Mucosa of stomach (tissue), 1 donor: ENCODE results near the gene HTR7.
"Not testable (repeated sequence)": the region's sequence is repeated elsewhere in the genome, so short reads cannot be mapped to it uniquely, and the experiment has no call there.

Source experiments
- H3K27me3 ChIP-seq: one replicate; pipeline ENCODE4 v1.7.0; 2013; ENCODE audit warnings: mild to moderate bottlenecking, low read length; ENCODE audit not compliant: control insufficient read depth, insufficient read depth
- H3K36me3 ChIP-seq: one replicate; pipeline ENCODE4 v1.7.0; 2013; ENCODE audit warnings: low read length; ENCODE audit not compliant: control insufficient read depth, insufficient read depth
- H3K4me1 ChIP-seq: one replicate; pipeline ENCODE4 v1.7.0; 2013; ENCODE audit warnings: mild to moderate bottlenecking, low read length; ENCODE audit not compliant: control insufficient read depth, insufficient read depth
- H3K4me3 ChIP-seq: one replicate; pipeline ENCODE4 v1.7.0; 2013; ENCODE audit warnings: low read length
- H3K9ac ChIP-seq: one replicate; pipeline ENCODE4 v1.7.0; 2013; ENCODE audit warnings: mild to moderate bottlenecking, low read length, moderate library complexity
- H3K9me3 ChIP-seq: one replicate; pipeline ENCODE4 v1.7.0; 2013; ENCODE audit warnings: mild to moderate bottlenecking, low read length, moderate library complexity; ENCODE audit not compliant: control insufficient read depth
- donor health status: Pancreatic carcinoma.

HTR7 gene

GRCh38 chr10:90857635-90858460, at the start of gene HTR7:
HTR7 (minus strand) TSS chr10:90858039; CDS start chr10:90857671, 368 bp downstream.
- Histone ChIP-seq H3K4me1 (peaks cover 13% of the 10 kb centered on the region), H3K4me3 (peak within 1 kb of the TSS; percentile 41), H3K9ac (peak within 1 kb of the TSS; percentile 68), H3K9me3 (no peaks in the 10 kb centered on the region), H3K36me3 (no peaks in the 10 kb centered on the region), H3K27me3 (peaks cover 55% of the 10 kb centered on the region)

GRCh38 chr10:90906596-90906995, 48.8 kb upstream of the HTR7 start:
- no peak overlapping the region for H3K9ac ChIP-seq
- no peak overlapping the region for H3K4me3 ChIP-seq
- no peaks in the 10 kb centered on the region for H3K4me1 ChIP-seq
- H3K9me3 ChIP-seq, result no peaks in the 10 kb centered on the region
- no peaks in the 10 kb centered on the region for H3K27me3 ChIP-seq
- H3K36me3 ChIP-seq, result no peaks in the 10 kb centered on the region

DNA sequence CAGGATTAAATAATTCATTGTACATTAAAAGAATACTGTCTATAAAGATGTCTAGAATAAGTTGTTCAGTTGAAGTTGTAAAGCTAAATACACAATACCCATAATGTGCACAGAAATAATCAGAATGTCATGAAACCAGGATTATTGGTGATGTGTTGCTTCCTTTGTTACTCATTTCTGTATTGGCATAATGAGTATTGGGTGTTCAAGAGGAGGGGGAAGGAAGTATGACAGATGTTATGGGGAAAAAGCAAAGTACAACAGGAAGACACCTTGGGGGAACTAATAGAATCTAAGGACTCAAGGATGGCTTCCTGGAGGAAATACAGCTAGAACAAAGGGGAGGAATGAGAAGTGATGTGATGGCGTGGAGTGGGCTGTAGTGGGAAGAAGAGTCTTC, 48.1 kb upstream of the HTR7 start:
- H3K4me3 ChIP-seq, result no peak overlapping the region
- no peaks in the 10 kb centered on the region for H3K27me3 ChIP-seq
- no peaks in the 10 kb centered on the region for H3K4me1 ChIP-seq
- no peak overlapping the region for H3K9ac ChIP-seq
- no peaks in the 10 kb centered on the region for H3K9me3 ChIP-seq
- H3K36me3 ChIP-seq, result no peaks in the 10 kb centered on the region

DNA sequence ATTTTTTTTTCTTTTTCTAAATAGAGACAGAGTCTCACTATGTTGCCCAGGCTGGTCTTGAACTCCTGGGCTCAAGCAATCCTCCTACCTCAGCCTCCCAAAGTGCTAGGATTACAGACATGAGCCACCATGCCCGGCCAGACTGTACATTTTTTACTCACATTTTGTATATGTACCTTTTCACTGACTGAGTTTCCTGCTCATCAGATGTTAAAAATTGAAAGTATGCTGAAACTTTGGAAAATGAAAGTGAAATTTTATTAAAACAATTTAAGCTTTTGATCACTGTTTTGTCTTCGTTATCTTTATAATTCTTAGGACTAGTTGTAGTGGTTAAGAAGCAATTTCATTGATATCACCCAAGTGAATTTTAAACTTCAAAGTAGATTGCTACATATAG, 39.1 kb upstream of the HTR7 start:
- not testable (repeated sequence) for H3K9me3 ChIP-seq, H3K36me3 ChIP-seq, H3K27me3 ChIP-seq, H3K4me3 ChIP-seq, H3K9ac ChIP-seq, H3K4me1 ChIP-seq

GRCh38 chr10:90893190-90893589, 35.4 kb upstream of the HTR7 start:
- H3K9me3 ChIP-seq, result no peaks in the 10 kb centered on the region
- peaks cover 4% of the 10 kb centered on the region for H3K4me1 ChIP-seq
- no peak overlapping the region for H3K9ac ChIP-seq
- no peaks in the 10 kb centered on the region for H3K36me3 ChIP-seq
- H3K4me3 ChIP-seq, result no peak overlapping the region
- H3K27me3 ChIP-seq, result no peaks in the 10 kb centered on the region

DNA sequence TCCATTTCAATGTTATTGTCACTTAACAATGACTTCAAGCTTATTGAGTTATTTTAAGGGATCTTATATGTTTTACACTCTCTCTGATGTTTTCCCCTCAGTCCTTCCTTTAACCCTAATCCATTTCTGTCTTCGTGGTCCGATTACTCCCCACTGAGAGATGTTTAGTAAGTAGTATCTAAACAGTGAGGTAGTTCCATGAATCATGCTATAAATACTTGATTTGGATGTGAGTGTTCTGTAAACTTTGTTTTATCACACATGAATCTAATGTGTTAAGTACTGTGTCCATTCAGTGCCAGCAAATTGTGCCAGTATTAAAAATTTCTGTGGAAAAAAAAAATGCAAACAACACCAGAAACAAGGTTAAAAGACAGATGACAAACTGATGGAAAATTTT, 32.5 kb upstream of the HTR7 start:
- Histone ChIP-seq H3K9me3 (no peaks in the 10 kb centered on the region), H3K27me3 (no peaks in the 10 kb centered on the region), H3K9ac (no peak overlapping the region), H3K4me1 (peaks cover 17% of the 10 kb centered on the region), H3K4me3 (no peak overlapping the region), H3K36me3 (no peaks in the 10 kb centered on the region)

GRCh38 chr10:90889636-90890035, 31.8 kb upstream of the HTR7 start:
- H3K4me1 ChIP-seq, result peaks cover 24% of the 10 kb centered on the region
- H3K9me3 ChIP-seq, result no peaks in the 10 kb centered on the region
- no peaks in the 10 kb centered on the region for H3K27me3 ChIP-seq
- no peak overlapping the region for H3K4me3 ChIP-seq
- H3K36me3 ChIP-seq, result no peaks in the 10 kb centered on the region
- no peak overlapping the region for H3K9ac ChIP-seq

DNA sequence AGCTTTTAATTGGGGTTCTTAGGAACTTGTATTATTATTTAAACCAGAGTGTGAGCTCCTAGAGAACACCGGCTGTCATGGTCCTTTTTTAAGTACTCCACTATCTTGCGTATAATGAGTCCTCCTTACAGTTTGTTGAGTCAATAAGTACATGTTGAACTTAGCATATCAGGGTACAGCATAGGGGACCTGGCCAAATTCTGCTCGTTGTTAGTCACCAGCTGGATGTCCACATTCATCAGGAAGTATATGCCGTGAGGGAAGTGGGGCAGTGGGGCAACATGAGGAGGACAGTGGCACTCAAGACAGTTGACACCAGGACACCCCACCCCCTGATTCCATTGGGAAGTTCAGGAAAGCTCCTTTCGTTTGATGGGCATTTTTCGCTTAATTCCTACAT, 30.5 kb upstream of the HTR7 start:
- Histone ChIP-seq H3K27me3 (no peaks in the 10 kb centered on the region), H3K4me3 (no peak overlapping the region), H3K36me3 (no peaks in the 10 kb centered on the region), H3K9me3 (no peaks in the 10 kb centered on the region), H3K9ac (no peak overlapping the region), H3K4me1 (peaks cover 29% of the 10 kb centered on the region)

- H3K4me3 ChIP-seq, result no peak overlapping the region
- no peaks in the 10 kb centered on the region for H3K36me3 ChIP-seq
- H3K4me1 ChIP-seq, result peaks cover 29% of the 10 kb centered on the region
- H3K9me3 ChIP-seq, result no peaks in the 10 kb centered on the region
- H3K27me3 ChIP-seq, result no peaks in the 10 kb centered on the region
- no peak overlapping the region for H3K9ac ChIP-seq
Measured at GRCh38 chr10:90887555-90887954, 29.7 kb upstream of the HTR7 start.

- no peak overlapping the region for H3K9ac ChIP-seq
- H3K9me3 ChIP-seq, result no peaks in the 10 kb centered on the region
- peaks cover 29% of the 10 kb centered on the region for H3K4me1 ChIP-seq
- no peaks in the 10 kb centered on the region for H3K36me3 ChIP-seq
- no peak overlapping the region for H3K4me3 ChIP-seq
- no peaks in the 10 kb centered on the region for H3K27me3 ChIP-seq
Measured at GRCh38 chr10:90885176-90885575, 27.3 kb upstream of the HTR7 start.

DNA sequence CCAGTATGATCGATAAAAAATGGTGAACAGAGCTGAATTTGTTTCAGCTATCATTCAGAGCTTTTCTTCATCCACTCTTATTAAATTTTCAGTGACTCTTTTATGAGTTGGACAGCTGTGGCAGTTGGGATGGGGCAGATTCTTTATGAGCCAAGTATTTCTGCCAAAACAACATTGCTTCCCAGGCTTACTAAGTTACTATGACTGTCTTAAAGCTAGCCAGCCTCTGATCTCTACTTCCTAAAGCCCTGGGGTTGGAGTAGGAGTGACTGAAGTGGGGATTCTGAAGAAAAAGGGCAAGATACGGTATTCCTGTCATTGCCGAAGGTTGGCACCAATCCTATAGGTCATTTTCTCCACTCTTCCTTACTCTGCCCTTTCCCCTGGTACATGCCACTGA, 26.6 kb upstream of the HTR7 start:
- Histone ChIP-seq H3K4me1 (peaks cover 29% of the 10 kb centered on the region), H3K36me3 (no peaks in the 10 kb centered on the region), H3K4me3 (no peak overlapping the region), H3K9me3 (no peaks in the 10 kb centered on the region), H3K27me3 (no peaks in the 10 kb centered on the region), H3K9ac (no peak overlapping the region)

GRCh38 chr10:90880059-90880719, 22.4 kb upstream of the HTR7 start:
- not testable (repeated sequence) for H3K4me3 ChIP-seq, H3K27me3 ChIP-seq, H3K36me3 ChIP-seq, H3K9me3 ChIP-seq, H3K9ac ChIP-seq
- H3K4me1 ChIP-seq, result peaks cover 10% of the 10 kb centered on the region
